HG02588 (cell line): Measurements from ENCODE around the gene RAB20.
"Not testable (repeated sequence)": the region's sequence is repeated elsewhere in the genome, so short reads cannot be mapped to it uniquely, and the experiment has no call there.

ENCODE experiments used
- ATAC-seq: cut with Tn5 transposase; IDR thresholded peaks from one replicate; pipeline ENCODE4 v1.9.1; 2021; ENCODE audit warnings: mild to moderate bottlenecking, moderate library complexity; ENCODE audit not compliant: unreplicated experiment

The RAB20 gene

DNA sequence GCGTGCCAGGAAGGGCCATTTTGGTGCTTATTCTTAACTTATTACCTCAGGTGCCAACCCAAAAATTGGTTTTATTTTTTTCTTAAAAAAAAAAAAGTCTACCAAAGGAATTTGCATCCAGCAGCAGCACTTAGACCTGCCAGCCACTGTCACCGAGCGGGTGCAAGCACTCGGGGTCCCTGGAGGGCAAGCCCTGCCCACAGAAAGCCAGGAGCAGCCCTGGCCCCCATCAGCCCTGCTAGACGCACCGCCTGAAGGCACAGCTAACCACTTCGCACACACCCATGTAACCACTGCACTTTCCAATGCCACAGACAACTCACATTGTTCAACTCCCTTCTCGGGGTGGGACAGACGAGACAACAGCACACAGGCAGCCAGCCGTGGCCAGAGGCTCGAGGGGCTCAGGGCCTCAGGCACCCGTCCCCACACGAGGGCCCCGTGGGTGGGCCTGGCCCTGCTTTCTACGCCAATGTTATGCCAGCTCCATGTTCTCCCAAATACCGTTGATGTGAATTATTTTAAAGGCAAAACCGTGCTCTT is 49.3 kb downstream of the RAB20 start:
- no peak for ATAC-seq

DNA sequence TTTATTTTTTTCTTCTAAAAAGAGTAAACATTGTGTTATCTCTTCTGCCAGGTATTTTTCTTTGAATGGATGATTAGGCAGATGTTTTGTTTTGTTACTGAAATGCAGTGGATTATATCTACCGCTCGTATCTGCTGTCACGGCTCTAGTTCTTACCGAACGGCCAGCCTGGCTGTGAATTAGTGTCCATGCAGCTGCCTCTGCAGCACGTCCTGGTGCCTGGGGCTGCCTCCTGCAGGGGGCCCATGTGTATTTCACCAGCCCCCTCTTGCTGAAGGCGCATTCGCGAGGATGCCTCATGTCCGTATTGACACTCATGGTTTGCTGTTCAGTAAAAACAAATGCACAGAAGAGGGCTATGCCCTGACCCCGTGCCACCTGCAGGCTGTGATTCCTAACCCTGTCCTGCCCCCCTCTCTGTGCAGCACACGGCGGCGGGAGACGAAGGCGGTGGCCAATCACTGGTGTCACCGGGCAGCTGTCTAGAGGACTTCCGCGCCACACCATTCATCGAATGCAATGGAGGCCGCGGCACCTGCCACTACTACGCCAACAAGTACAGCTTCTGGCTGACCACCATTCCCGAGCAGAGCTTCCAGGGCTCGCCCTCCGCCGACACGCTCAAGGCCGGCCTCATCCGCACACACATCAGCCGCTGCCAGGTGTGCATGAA is 49.9 kb downstream of the RAB20 start:
- ATAC-seq: no peak

GRCh38 chr13:110509971-110510786 is 51.3 kb downstream of the RAB20 start:
- no peak for ATAC-seq

- ATAC-seq: no peak
Observed at GRCh38 chr13:110509478-110509926, 52.0 kb downstream of the RAB20 start.

DNA sequence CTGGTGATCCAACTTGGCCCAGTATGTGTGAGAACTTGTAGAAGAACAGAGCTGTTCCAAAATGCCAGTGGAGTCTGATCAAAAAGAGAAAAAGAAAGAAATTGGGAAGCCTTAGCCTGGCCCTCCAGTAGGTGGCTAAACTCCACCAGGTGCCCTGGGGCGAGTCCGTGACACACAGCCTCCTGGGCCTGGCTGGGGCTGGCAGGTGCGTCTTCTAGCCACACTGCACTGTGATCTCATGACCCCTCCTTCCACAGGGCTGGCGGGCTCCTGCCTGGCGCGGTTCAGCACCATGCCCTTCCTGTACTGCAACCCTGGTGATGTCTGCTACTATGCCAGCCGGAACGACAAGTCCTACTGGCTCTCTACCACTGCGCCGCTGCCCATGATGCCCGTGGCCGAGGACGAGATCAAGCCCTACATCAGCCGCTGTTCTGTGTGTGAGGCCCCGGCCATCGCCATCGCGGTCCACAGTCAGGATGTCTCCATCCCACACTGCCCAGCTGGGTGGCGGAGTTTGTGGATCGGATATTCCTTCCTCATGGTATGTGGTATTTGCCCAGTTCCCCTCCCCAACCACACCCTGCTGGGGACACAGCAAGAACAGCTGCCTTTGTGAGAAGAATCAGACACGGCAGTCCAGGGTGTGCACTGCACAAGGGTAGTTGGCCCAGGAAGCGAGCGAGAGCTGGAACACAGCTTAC is 53.7 kb downstream of the RAB20 start:
- no peak for ATAC-seq

DNA sequence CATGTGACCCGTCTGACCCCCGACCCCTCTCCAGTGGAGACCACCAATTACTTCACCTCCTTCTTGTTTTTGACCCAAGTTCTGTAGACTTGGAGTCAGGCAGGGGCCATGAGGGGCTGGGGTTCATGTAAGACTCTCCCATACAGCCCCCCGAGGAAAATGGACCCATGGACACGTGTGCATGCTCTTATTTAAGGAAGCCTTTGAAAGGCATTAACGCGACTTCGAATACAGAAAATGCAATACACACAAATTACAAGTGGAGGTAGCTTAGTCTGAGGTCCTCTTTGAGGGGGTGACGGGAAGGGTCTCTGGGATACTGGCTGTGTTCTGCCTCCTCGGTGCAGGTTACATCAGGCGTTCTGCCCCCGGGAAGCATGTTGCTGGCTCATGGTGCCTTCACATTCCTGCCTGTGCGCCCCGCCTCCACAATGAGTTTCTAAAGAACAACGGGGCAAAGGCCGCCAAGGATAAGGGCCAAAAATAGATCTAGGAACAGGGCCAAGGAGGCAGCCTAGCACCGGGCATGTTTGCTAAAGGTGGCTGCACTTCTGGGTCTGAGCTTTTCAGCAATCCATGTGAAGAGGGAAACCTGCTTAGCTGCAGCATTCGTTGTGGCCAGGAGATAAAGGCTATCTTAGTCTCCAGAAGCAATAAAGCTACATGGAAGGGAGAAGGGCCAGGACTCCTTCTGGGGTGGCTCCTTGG is 54.5 kb downstream of the RAB20 start:
- ATAC-seq: no peak

DNA sequence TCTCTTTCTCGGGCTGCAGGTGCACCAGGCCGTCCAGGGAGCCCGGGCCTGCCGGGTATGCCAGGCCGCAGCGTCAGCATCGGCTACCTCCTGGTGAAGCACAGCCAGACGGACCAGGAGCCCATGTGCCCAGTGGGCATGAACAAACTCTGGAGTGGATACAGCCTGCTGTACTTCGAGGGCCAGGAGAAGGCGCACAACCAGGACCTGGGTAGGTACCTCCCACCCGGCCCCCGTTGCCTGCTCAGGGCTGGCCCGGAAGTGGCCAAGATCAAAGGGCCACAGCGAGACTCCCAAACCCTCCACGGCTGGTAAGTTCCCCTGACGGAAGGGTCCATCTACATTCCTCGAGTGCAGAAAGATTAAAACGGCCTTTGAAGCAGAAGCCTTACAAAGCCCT is 55.1 kb downstream of the RAB20 start:
- ATAC-seq: no peak

- no peak for ATAC-seq
Observed at GRCh38 chr13:110505594-110505993, 55.9 kb downstream of the RAB20 start.

- no peak for ATAC-seq
Observed at GRCh38 chr13:110503979-110504499, 57.5 kb downstream of the RAB20 start.

GRCh38 chr13:110503037-110503901 is 58.3 kb downstream of the RAB20 start:
- no peak for ATAC-seq

DNA sequence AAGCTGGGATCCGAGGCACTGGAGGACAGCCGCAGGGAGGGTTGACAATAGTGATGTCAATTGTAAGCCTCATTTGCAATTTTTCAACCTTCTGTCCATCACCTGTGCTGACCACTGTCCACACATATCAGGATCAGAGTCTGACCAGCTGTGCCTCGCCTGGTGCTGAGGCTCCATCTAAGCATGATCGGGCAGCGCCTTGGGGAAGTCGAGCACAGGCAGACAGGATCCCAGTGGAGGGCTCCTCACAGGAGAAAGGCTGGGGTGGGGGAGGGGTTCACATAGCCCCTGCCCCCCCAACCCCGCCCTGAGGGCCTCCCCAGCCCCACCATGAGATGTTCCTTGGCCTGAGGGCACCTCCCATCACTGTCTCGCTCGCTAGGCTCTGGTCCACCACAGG is 60.3 kb downstream of the RAB20 start:
- no peak for ATAC-seq

- ATAC-seq: no peak
Observed at GRCh38 chr13:110500341-110500740, 61.2 kb downstream of the RAB20 start.

DNA sequence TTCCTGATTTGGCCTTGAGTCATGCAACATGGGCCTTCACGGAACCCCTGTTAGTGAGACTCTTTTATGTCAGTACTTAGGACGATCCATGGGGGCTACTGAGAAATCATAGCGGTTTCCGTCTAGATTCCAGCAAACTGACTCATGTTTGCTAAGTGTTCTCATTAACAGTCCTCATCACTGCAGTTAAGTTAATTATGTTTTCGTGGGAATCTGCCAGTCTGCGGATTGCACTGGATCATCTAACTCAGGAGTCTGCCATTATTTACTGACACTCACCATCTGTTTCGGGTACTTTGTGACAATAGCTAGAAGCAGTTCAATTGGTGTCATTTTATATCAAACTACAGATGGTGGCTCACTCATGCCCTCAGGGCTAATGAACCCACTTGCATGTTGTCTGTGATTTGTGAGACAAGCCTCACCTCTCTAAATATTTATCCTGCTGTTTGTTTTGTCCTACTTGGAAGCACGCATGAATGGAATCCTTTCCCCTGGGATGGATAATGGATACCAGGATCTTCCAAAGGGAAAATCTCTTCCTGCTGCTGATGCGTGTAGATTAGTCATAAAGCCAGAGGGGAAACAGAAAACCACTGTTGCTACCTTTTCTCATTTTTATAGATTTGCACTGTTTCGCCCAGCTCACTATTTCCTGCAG is 61.8 kb downstream of the RAB20 start:
- no peak for ATAC-seq

DNA sequence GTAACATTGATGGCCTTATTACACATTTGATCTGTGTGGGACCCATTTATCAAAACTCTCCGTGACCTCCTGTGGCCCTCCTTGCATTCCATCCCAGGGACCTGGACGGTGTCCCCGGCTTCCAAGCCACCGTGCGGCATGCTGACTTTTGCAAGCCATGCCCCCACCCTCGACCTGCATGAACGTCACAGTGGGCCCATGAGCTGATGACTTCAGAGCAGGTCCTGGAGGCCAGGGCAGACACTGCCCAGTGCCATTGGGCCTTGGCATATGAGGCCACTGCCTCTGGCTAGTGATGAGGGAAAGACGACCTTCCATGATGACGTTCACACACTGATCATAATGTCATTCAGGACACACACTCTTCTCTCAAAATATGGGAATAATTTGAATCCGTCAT is 62.8 kb downstream of the RAB20 start:
- ATAC-seq: no peak

DNA sequence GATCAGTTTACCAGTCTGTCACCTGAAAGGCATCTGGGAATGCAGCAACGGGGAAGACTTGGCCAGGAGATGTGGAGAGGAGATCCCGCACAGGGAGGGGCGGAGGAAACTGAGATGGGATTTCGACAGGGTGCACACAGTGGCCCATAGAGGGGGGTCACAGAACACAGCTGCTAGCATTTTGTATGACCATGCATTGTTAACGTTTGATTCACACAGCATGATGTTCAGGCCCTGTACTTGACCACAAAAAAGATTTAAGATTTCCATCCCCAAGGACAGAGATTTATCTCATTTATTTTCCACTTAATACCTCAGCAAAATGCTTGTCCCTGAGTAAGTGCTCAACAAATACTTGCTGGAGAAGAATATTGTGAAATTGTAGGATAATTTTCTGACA is 63.2 kb downstream of the RAB20 start:
- ATAC-seq: no peak

DNA sequence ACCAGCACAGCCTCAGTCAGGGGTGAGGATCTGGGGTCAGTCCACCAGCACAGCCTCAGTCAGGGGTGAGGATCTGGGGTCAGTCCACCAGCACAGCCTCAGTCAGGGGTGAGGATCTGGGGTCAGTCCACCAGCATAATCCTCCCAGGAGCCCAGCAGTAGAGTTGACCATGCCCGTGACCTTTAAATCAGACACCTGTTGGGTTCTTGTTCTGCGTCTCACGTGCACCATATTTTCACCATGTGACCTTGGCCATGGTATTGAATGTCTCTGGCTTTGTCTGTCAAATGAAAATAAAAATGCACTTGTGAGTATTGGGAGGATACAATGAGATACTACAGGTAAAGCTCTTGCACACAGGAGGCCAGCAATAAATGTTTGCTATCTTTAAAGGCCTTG is 63.6 kb downstream of the RAB20 start:
- not testable (repeated sequence) for ATAC-seq

GRCh38 chr13:110497003-110497402 is 64.5 kb downstream of the RAB20 start:
- no peak for ATAC-seq

DNA sequence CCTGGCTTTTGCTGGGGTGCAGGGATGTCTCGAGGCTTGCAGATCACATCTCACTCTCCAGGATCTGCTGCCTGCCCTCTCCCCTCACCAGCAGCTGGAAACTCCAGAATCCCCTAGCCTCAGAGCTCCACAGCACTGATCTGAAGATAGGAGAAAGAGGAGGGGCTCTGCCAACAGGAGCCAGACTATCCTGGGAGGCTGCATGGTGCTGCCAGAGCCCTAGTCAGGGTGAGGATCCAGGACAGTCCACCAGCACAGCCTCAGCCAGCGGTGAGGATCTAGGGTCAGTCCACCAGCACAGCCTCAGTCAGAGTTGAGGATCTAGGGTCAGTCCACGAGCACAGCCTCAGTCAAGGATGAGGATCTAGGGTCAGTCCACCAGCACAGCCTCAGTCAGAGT is 65.2 kb downstream of the RAB20 start:
- ATAC-seq: no peak

DNA sequence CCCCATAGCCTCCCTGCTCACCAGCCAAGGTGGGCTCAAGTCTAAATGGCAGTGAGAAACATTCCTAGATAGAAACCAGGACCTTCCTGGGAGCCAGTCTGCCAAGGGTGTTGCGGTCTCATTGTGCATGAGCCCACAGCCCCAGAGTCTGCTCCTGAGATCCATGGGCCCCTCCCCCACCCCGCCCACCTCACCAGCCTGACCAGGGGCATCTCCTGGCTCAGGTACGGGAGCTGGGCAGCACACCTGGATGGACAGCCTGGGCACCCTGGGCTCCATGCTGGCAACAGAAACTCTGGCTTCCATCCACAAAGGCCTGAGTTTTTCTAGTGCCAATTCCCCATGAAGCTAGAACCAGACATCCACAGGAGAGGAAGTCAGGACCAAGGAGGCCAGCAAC is 65.6 kb downstream of the RAB20 start:
- no peak for ATAC-seq
